CD4-positive, alpha-beta T cell treated with Interleukin-15 for 1 hour (primary cell): Measurements from ENCODE around the gene ABCC1.
"Not testable (repeated sequence)": the region's sequence is repeated elsewhere in the genome, so short reads cannot be mapped to it uniquely, and the experiment has no call there.

Source experiments
- DNase-seq: peaks from one replicate; pipeline ENCODE4 v3.0.0-alpha.2; 2020

ABCC1 gene

DNA sequence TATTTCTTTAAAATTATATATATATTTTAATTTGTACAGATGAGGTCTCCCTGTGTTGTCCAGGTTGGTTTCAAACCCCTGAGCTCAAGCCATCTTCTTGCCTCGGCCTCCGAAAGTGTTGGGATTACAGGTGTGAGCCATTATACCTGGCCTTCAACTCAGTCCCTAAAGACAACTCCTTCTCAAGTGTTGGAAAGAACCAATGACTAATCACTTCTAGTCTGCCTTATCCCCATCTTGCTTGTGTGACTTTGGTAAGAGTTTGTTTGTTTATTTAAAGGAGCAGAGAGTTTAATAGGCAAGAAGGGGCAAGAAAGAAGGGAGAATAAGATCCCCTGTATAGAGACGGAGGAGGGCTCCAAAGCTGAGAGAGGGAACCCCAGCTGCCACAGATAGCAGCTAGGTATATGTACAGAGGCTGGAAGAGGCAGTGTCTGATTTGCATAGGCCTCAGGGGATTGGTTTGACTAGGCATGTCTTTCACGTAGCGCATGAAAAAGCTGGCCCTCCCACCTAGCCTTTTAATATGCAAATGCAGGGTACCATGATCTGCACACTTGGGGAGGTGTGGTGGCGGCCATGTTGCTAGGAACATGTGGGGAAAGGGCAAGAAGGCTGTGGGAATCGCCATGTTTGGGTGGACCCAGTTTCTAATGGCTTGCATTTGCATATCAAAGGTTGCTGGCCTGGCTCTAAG is 21.5 kb downstream of the ABCC1 start:
- no peak for DNase-seq

DNA sequence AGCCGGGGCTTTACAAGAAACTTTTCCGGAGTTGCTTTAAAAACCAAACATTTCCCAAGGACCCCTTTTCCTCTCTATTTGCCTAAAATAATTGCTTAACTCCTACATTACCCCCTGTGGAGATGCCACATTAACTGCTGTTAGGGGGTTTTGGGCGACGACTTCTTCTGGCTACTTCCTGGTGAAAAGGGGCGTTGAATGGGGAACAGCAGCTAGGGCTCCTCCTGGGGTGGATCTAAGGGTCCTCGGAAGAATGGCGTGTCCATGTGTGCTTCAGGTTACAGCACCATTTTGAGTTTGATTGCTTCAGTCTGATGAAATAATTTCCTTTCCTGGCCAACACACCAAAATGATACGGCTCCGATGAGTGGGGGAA is 22.0 kb downstream of the ABCC1 start:
- DNase-seq = no peak

DNA sequence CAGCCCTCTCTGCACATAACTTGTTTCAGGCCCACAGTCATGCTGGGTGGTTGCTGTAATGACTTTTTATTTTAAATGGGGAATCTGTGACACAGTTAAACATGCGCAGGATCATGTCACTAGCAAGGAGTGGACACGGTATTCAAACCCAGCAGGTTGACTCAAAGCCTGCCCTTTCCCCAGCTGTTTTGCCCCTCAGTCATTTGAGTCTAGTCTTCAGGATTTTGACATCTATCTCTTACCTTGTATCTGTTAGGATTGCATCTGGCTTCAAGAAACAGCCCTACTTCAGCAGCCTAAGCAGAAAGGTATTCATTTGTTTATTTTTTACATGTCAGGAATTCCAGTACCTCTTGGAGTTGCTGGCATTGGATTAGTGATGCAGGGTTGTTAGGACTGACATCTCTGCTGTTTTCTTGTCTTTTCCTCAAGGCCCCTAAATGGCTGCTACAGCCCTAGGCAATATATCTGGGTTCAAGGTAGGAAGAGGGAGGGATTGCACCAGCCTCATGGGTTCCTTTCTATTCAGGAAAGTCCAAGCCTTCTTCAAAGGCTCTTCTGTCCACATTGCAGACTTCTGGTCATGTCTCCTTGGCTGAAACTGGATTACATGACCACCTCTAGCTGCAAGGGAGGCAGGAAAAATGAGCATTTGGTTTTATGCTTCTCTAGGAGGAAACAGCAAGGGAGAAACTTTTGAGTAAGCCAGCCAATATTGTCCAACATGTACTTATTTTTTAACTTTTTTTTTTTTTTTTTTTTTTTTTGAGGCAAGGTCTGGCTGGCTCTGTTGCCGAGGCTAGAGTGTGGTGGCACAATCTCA is 22.8 kb downstream of the ABCC1 start:
- DNase-seq = no peak

DNA sequence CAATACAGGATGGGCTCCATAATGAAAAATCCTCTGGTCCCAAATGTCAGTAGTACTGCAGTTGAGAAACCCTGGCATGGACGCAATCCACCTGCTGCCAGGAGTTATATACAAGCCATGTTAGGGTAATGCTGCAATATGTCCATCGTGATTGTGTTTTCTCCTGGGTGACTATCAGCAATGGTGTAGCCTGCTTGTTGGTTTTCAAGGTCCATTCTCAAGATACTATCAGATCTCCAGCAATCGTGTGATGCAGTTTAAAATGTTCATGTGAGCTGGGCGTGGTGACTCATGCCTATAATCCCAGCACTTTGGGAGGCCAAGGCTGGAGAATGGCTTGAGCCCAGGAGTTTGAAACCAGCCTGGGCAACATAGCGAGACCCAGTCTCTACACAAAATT is 24.0 kb downstream of the ABCC1 start:
- no peak for DNase-seq

DNA sequence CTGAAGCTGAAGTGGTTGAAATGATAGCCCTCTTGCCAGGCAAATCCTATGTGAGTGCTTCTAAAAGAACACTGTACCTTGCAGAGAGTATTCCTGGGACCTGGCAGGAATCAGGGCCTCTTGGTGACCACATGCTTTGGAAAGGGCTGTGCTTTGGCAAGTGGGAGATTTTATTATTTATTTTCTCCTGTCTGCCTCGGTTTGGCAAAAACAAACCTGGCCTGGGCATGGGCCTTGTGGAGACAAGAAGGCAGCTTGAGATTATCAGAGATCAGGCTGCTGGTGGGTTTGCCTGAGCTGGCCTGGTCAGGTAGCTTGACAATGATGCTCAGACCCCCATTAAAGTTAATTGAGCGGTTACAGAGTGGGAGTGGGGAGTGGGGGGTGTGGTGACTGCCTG is 24.6 kb downstream of the ABCC1 start:
- DNase-seq = no peak

DNA sequence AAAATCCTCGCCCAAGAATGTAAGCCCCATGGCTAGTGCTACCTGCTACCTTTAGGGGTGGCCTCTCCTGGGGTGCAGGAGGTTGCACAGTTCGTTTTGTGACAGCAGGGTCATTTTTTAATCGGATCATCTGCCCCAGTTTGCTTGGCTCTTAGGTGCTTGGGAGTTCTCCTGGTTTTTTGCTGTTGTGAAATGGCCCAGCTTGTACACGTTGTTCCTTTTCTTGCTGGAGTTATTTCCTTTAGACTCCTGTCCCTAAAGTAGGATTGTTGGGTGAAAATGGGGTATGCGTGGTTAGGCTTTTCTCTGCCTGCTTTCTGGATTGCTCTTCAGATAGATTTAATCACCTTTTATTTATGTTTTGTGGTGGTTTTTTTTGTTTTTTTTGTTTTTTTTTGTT is 25.8 kb downstream of the ABCC1 start:
- DNase-seq = no peak

DNA sequence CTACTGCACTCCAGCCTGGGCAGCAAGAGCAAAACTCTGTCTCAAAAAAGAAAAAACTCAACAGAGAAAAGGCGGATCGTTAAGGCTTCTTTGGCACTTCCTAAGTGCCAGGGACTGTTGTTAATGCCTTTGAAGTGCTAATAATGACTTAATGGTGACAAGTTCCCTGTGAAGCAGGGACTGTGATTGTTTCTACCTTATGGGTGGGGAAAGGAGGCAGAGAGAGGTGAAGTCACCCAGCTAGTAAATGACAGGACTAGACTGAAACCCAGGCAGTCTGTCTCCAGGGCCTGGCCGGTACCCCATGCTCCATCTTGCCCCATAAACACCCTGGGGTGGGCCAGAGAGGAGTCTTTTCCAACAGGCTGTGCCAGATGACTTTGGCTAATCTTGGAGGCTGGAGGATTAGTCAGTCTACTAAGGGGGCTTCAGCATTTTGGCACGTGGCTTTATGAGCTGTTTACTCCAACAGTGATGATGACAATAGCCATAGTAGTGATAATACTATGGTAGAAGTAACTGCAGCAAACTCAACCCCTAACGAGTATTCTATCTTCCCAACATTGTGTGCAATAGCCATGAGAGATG is 26.9 kb downstream of the ABCC1 start:
- no peak for DNase-seq

DNA sequence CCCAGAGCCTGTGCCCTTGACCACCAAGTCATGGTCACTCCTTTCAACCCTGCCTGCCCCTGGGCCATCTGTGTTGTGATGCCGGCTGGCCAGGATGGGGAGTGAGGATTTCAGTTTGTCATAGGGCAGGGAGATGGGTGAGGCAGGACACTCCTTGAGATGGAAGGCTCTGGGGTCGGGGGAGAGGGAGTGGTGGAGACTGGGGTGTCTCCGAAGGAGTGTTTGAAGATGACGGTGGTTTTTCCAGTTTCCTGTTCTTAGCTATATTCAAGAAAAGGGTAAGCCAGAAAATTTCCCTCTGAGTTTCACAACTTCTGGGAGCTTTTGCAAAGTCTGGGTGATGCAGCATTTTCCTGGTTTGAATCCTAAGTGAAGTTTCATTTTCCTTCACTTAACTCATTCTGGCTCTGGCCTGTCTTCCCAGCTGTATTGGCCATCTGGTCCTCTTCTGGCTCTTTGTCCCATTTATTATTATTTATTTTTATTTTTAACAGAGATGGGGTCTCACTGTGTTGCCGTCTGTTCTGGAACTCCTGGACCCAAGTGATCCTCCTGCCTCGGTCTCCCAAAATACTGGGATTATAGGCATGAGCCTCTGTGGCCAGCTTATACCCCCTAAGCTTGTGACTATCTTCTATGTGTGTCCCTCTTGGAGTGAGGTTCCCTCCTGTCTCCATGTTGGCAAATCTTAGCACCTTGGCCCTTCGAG is 27.7 kb downstream of the ABCC1 start:
- no peak for DNase-seq

DNA sequence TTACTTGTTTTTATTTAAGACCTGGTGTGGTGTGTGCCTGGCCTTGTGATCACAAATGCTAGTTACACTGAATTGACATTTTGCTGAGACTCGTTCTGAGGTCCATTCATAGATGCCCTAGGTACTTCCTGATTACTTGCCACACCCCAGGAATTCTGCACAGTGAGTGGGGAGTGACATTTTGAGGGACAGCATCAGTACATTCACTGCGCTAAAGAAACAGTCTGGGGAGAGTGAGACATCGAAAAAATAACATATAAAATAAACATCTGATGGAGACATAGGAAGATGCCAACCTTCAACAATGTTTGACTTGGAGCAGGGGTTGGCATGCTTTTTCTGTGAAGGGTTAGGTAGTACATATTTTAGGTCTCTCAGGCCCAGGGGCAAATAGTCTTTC is 30.4 kb downstream of the ABCC1 start:
- DNase-seq = no peak

DNA sequence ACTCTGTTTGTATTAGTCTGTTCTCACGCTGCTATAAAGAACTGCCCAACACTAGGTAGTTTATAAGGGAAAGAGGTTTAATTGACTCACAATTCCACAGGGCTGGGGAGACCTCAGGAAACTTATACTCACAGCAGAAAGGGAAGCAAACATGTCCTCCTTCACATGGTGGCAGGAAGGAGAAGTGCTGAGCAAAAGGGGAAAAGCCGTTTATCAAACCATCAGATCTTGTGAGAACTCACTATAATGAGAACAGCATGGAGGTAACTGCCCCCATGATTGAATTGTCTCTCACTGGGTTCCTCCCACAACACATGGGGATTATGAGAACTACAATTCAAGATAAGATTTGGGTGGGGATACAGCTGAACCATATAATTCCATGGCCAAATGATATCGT is 30.9 kb downstream of the ABCC1 start:
- DNase-seq = no peak

DNA sequence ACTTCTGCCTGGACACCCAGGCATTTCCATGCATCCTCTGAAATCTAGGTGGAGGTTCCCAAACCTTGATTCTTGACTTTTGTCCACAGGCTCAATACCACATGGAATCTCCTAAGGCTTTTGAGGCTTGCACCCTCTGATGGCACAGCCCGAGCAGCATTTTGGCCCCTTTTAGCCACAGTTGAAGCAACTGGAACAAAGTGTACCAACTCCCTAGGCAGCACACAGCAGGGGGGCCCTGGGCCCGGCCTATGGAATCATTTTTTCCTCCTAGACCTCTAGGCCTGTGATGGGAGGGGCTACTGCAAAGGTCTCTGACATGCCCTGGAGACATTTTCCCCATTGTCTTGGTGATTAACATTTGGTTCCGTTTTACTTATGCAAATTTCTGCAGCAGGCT is 32.0 kb downstream of the ABCC1 start:
- DNase-seq = no peak

DNA sequence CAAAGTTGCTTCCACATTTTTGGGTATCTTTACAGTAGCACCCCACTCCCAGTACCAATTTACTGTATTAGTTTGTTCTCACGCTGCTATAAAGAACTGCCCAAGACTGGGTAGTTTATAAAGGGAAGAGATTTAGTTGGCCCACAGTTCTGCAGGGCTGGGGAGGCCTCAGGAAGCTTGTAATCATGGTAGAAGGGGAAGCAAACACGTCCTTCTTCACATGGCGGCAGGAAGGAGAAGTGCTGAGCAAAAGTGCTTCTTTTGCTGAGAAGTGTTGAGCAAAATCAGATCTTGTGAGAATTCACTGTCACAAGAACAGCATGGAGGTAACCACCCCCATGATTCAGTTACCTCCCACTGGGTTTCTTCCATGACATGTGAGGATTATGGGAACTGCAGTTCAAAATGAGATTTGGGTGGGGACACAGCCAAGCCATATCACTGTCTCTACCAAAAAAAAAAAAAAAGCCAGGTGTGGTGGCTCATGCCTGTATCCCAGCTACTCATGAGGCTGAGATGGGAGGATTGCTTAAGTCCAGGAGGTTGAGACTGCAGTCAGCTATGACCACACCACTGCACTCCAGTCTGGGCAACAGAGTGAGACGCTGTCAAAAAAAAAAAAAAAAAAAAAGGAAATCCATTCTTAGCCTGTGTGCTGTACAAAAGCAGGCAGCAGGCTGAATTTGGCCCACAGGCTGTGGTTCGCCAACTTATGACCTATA is 32.9 kb downstream of the ABCC1 start:
- DNase-seq = not testable (repeated sequence)

DNA sequence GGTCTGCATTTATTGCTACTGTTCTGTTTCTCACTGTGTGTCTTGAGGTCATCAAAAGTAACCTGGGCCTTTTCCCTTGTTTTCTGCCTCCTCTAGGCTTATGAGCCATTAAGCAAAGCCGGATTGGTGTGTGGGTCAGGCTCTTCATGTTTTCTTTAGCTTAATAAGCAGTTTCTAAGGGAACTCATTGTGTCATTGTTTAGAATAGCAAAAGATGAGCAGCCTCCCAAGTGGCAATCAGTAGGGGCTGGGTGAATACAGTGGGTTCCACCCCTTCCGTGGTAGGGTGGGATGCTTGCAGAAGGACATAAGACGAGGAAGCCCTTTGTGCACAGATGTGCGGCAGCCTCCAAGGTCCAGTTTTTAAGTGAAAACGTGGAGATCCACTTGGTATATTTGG is 34.5 kb downstream of the ABCC1 start:
- no peak for DNase-seq

DNA sequence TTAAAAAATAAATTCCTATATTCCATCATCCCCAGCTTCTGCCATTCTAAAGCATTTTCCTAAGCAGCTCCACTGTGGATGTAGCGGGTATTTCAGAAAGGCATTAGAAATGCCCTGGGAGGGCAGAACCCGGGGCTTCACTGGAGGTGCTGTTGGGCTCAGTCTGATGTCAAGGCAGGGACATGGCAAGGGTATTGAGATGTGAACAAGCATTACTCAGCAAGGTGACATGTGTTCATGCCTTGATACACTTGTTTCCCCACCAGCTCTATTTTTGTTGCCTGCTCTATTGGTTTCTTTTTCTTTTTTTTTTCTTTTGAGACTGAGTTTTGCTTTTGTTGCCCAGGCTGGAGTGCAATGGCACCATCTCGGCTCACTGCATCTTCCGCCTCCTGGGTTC is 35.7 kb downstream of the ABCC1 start:
- DNase-seq = no peak

DNA sequence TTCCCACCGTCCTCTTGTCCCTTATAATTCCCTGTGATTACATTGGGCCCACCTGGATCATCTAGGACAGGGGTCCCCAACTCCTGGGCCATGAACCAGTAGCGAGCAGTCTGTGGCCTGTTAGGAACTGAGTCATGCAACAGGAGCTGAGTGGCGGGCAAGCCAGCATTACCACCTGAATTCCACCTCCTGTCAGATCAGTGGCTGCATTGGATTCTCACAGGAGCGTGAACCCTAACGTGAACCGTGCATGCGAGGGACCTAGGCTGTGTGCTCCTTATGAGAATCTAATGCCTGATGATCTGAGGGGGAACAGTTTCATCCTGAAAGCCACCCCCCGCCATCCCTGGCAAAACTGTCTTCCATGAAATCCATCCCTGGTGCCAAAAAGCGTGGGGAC is 36.8 kb downstream of the ABCC1 start:
- DNase-seq = no peak

DNA sequence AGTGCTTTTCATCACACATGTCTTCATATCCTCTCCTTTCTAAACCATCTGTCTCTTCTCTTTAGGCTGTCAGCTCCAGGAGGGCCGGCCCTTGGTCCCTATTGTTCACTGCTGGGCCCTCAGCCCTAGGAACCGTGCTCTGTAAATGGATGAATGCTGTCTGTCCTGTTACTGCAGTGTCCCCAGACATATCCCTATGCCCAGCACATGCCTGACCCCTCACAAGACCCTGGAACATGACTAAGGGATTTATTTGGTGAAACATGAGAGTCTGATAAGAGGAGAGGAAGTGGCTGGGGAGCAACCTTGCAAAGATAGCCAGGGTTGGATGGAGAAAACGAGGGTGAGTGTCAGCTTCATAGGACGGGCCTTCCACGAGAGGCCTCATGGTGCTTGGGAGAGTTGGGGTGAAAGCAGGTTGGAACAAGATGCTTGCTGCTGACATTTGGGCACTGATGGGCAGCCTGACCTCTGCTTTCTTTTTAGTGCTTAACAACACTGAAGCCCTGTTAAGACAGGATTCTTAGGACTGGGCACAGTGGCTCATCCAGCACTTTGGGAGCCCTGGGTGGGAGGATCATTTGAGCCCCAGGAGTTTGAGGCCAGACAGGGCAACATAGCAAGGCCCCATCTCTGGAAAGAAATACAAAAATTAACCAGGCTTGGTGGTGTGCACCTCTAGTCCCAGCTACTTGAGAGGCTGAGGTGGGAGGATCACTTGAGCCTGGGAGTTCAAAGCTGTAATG is 39.0 kb downstream of the ABCC1 start:
- no peak for DNase-seq

DNA sequence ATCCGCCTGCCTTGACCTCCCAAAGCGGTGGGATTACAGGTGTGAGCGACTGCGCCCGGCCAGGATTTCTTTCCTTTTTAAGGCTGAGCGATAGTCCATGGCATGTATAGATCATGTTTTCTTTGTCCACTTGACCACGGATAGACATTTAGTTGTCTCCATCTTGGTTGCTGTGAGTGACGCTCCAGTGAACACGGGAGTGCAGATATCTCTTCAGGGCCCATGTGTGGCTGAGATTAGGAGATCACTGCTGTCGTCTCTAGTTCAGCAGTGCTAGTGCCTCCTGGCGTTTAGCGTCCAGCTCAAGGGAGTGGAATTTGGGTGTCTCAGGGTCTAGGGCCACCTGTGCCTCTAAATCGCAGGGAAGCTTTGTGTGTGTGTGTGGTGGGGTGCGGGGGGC is 41.5 kb downstream of the ABCC1 start:
- no peak for DNase-seq

DNA sequence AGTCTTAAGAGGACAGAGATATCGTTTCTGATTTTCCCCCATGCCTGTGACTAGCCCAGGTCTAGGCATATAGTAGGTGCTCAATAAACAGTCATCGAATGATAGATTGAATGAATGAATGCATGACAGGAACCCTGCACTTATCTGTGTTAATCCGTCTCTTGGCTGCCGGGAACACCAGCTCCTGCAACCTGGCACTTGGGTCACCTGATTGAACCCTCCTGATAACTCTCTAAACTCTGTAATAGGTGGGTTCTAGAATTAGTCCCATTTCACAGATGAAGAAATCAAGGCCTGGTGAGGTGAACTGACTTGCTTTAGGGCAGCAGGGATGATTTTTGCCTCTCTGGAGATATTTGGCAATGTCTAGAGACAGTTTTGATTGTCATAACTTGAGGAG is 43.7 kb downstream of the ABCC1 start:
- DNase-seq = no peak

DNA sequence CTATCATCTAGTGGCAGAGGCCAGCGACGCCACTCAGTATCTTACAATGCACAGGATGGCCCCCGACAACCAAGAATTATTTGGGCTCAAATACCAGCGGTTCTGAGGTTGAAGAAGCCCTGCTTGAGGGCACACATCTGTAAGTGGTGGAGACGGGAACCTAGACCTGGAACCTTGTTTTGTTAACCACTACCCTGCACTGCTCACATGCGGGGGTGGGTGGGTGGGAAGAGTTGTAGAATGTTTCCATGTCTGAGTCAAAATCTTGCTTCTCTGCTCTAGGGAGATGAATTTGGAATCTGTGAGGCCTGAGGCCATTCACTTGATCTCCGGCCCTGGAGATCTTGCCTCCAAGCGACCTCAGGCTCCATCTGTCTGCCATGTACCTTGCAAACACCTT is 44.1 kb downstream of the ABCC1 start:
- DNase-seq = no peak

DNA sequence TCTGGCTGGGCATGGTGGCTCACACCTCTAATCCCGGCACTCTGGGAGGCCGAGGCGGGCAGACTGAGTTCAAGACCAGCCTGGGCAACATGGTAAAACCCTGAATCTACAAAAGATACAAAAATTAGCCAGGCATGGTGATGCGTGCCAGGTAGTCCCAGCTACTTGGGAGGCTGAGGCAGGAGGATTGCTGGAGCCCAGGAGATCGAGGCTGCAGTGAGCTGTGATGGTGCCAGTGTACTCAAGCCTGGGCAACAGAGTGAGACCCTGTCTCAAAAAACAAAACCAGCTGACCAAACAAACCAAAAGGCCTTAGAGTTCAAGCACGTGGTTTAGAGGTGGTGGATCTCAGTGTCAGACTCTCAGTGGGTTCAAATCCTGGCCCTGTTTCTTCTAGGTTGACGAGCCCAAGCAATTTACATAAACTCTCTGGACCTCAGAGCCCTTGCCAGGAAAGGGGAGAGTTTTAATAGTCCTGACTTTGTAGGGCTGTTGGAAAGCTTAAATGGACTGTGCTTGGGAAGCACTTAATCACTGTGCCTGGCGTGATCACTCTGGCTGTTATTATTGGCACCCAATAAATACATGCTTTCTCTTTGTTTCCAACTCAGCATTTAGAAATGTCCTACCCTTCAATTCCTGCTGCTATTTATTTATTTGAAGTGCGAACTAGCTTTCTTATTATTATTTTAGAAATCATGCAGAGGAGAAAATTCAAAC is 44.7 kb downstream of the ABCC1 start:
- no peak for DNase-seq

DNA sequence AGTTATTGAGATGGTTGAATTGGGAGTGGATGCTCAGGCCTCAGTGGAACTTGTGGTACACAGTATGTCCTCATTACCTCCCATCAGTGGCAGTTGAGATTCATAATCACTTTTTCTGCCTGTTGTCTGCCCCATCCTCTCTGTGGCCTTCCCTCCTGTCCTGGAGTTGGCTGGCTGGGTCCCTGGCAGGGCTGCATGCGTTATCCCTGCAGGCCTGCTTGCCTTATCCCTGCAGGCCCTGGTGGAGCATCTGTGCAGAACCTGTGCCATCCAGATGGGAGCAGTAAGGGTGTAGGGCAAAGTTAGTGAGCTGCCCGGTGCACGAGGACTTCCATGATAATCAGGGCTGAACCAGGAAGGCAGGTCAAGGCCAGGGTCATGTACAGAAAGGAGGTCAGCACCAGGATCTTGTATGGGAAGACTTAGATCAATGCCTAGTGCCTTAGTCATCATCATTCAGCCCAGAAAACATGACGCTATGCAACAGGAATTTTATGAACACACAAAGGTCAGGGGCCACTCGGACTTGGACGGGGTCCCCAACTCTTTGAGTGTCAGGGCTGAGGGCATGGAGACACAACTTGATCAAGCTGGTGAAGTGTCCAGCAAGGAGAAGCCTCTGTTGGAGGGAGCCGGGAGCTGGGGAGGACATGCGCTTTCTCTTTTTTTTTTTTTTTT is 47.2 kb downstream of the ABCC1 start:
- DNase-seq = no peak
